SK-N-SH treated with all-trans-retinoic acid at 6 μM for 48 hours (cell line): ENCODE results near the gene ERCC8.

ENCODE experiments used
- ARNTL ChIP-seq: fragments of 450-650 bp; formaldehyde crosslinking; IDR thresholded peaks from 2 replicates; pipeline ENCODE4 v1.5.0; 2020; ENCODE audit warnings: low read depth, mild to moderate bottlenecking, moderate library complexity, borderline replicate concordance
- BACH2 ChIP-seq: fragments of 250-450 bp; sonication (Bioruptor Pico); IDR thresholded peaks from 2 replicates; pipeline ENCODE4 v1.9.0; 2021; ENCODE audit warnings: mild to moderate bottlenecking, borderline replicate concordance
- ESRRG ChIP-seq: fragments of 250-450 bp; sonication (Bioruptor Pico); IDR thresholded peaks from 2 replicates; pipeline ENCODE4 v1.6.1; 2021; ENCODE audit warnings: mild to moderate bottlenecking
- GLIS3 ChIP-seq: fragments of 250-450 bp; sonication (Bioruptor Pico); IDR thresholded peaks from 2 replicates; pipeline ENCODE4 v1.5.0; 2020; ENCODE audit warnings: mild to moderate bottlenecking, moderate library complexity
- ISL1 ChIP-seq: fragments of 250-450 bp; sonication (Bioruptor Pico); IDR thresholded peaks from 2 replicates; pipeline ENCODE4 v2.1.2; 2022; ENCODE audit warnings: mild to moderate bottlenecking, moderate library complexity
- PPARA ChIP-seq: fragments of 250-450 bp; sonication (Bioruptor Pico); IDR thresholded peaks from 2 replicates; pipeline ENCODE4 v1.5.0; 2020; ENCODE audit warnings: mild to moderate bottlenecking, borderline replicate concordance
- RARB ChIP-seq: fragments of 250-450 bp; sonication (Bioruptor Pico); IDR thresholded peaks from 2 replicates; pipeline ENCODE4 v1.8.0; 2021; ENCODE audit warnings: mild to moderate bottlenecking, moderate library complexity
- TCF4 ChIP-seq: fragments of 250-450 bp; sonication (Bioruptor Pico); IDR thresholded peaks from 2 replicates; pipeline ENCODE4 v1.8.0; 2021; ENCODE audit warnings: mild to moderate bottlenecking, moderate library complexity, borderline replicate concordance
- ZFP30 ChIP-seq: fragments of 450-650 bp; formaldehyde crosslinking; IDR thresholded peaks from 2 replicates; pipeline ENCODE4 v1.5.0; 2022; ENCODE audit warnings: mild to moderate bottlenecking, moderate library complexity
- TF ChIP-seq, protein P1 (sequence below): fragments of 250-450 bp; sonication (Bioruptor Pico); IDR thresholded peaks from 2 replicates; pipeline ENCODE4 v1.5.0; 2020; ENCODE audit warnings: mild to moderate bottlenecking, moderate library complexity
- TF ChIP-seq, protein P2 (sequence below): fragments of 250-450 bp; sonication (Bioruptor Pico); IDR thresholded peaks from 2 replicates; pipeline ENCODE4 v1.8.0; 2021; ENCODE audit warnings: low read depth, mild to moderate bottlenecking, moderate library complexity, borderline replicate concordance
- TF ChIP-seq, protein P3 (sequence below): fragments of 250-450 bp; sonication (Bioruptor Pico); IDR thresholded peaks from 2 replicates; pipeline ENCODE4 v1.8.0; 2020; ENCODE audit warnings: mild to moderate bottlenecking, moderate library complexity, borderline replicate concordance
- TF ChIP-seq, protein P4 (sequence below): fragments of 250-450 bp; sonication (Bioruptor Pico); IDR thresholded peaks from 2 replicates; pipeline ENCODE4 v1.5.1; 2021; ENCODE audit warnings: mild to moderate bottlenecking, moderate library complexity

DNA sequence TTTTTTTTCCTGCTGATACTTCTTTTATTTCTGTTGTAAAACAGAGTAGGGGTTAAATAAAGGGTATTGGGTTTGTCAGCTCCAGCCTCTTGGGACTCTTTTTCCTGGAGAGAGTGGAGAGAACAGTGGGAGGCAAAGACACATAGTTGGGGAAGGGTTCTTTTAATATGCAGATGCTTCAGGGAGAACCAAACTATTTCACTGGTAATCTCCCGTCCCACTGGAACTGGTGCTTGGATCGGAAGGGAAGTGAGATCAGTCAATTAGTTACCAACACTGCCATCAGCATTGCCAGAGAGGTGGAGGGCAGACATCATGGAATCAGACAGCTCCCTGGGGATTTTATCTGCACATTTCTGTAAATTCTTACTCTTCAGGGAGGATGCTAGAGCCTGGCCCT, 53.2 kb downstream of the ERCC8 start:
- TF ChIP-seq TCF4 (CRISPR knock-in tag) = no peak
- TF ChIP-seq, protein P1, sequence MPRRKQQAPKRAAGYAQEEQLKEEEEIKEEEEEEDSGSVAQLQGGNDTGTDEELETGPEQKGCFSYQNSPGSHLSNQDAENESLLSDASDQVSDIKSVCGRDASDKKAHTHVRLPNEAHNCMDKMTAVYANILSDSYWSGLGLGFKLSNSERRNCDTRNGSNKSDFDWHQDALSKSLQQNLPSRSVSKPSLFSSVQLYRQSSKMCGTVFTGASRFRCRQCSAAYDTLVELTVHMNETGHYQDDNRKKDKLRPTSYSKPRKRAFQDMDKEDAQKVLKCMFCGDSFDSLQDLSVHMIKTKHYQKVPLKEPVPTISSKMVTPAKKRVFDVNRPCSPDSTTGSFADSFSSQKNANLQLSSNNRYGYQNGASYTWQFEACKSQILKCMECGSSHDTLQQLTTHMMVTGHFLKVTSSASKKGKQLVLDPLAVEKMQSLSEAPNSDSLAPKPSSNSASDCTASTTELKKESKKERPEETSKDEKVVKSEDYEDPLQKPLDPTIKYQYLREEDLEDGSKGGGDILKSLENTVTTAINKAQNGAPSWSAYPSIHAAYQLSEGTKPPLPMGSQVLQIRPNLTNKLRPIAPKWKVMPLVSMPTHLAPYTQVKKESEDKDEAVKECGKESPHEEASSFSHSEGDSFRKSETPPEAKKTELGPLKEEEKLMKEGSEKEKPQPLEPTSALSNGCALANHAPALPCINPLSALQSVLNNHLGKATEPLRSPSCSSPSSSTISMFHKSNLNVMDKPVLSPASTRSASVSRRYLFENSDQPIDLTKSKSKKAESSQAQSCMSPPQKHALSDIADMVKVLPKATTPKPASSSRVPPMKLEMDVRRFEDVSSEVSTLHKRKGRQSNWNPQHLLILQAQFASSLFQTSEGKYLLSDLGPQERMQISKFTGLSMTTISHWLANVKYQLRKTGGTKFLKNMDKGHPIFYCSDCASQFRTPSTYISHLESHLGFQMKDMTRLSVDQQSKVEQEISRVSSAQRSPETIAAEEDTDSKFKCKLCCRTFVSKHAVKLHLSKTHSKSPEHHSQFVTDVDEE (CRISPR knock-in tag) = no peak
- no peak for TF ChIP-seq ARNTL (CRISPR knock-in tag)
- TF ChIP-seq BACH2 (CRISPR knock-in tag) = no peak
- no peak for TF ChIP-seq RARB (CRISPR knock-in tag)
- TF ChIP-seq, protein P2, sequence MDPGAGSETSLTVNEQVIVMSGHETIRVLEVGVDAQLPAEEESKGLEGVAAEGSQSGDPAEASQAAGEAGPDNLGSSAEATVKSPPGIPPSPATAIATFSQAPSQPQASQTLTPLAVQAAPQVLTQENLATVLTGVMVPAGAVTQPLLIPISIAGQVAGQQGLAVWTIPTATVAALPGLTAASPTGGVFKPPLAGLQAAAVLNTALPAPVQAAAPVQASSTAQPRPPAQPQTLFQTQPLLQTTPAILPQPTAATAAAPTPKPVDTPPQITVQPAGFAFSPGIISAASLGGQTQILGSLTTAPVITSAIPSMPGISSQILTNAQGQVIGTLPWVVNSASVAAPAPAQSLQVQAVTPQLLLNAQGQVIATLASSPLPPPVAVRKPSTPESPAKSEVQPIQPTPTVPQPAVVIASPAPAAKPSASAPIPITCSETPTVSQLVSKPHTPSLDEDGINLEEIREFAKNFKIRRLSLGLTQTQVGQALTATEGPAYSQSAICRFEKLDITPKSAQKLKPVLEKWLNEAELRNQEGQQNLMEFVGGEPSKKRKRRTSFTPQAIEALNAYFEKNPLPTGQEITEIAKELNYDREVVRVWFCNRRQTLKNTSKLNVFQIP = no peak
- no peak for TF ChIP-seq ESRRG
- TF ChIP-seq, protein P3, sequence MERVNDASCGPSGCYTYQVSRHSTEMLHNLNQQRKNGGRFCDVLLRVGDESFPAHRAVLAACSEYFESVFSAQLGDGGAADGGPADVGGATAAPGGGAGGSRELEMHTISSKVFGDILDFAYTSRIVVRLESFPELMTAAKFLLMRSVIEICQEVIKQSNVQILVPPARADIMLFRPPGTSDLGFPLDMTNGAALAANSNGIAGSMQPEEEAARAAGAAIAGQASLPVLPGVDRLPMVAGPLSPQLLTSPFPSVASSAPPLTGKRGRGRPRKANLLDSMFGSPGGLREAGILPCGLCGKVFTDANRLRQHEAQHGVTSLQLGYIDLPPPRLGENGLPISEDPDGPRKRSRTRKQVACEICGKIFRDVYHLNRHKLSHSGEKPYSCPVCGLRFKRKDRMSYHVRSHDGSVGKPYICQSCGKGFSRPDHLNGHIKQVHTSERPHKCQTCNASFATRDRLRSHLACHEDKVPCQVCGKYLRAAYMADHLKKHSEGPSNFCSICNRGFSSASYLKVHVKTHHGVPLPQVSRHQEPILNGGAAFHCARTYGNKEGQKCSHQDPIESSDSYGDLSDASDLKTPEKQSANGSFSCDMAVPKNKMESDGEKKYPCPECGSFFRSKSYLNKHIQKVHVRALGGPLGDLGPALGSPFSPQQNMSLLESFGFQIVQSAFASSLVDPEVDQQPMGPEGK (CRISPR knock-in tag) = no peak
- TF ChIP-seq ISL1 (CRISPR knock-in tag) = no peak
- TF ChIP-seq, protein P4, sequence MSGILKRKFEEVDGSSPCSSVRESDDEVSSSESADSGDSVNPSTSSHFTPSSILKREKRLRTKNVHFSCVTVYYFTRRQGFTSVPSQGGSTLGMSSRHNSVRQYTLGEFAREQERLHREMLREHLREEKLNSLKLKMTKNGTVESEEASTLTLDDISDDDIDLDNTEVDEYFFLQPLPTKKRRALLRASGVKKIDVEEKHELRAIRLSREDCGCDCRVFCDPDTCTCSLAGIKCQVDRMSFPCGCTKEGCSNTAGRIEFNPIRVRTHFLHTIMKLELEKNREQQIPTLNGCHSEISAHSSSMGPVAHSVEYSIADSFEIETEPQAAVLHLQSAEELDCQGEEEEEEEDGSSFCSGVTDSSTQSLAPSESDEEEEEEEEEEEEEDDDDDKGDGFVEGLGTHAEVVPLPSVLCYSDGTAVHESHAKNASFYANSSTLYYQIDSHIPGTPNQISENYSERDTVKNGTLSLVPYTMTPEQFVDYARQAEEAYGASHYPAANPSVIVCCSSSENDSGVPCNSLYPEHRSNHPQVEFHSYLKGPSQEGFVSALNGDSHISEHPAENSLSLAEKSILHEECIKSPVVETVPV (CRISPR knock-in tag) = no peak
- no peak for TF ChIP-seq GLIS3
- TF ChIP-seq PPARA (CRISPR knock-in tag) = no peak
- TF ChIP-seq ZFP30 (CRISPR knock-in tag) = no peak
